GM03348 (cell line): ENCODE data around the gene PBX3.
"Not testable (repeated sequence)": the region's sequence is repeated elsewhere in the genome, so short reads cannot be mapped to it uniquely, and the experiment has no call there.

Experiments used
- DNase-seq: peaks from one replicate; pipeline ENCODE4 v3.0.0; 2012; ENCODE audit warnings: low spot score

The PBX3 gene

DNA sequence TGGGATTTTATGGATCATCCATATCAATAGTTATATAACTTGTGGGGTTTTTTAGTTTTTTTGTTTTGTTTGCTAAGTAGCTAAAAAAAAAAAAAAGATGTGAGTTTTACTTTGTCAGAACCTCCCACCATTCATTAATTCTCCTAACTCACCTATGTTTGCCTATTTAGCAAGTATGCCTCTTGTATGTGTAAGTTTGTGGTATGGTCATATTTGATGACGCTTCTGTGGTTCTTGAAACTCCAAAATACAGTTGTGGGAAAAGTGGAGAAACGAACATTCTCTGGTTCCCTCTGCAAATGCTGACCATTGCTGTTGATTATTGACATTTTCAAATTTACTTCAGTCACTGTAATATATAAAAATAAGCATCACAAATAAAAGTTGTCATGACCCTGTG is 75.7 kb downstream of the PBX3 start:
- DNase-seq, result no peak

GRCh38 chr9:125823874-125824406 is 76.8 kb downstream of the PBX3 start:
- DNase-seq, result not testable (repeated sequence)

GRCh38 chr9:125825762-125826161 is 78.6 kb downstream of the PBX3 start:
- DNase-seq, result no peak

GRCh38 chr9:125826850-125827249 is 79.7 kb downstream of the PBX3 start:
- no peak for DNase-seq

DNA sequence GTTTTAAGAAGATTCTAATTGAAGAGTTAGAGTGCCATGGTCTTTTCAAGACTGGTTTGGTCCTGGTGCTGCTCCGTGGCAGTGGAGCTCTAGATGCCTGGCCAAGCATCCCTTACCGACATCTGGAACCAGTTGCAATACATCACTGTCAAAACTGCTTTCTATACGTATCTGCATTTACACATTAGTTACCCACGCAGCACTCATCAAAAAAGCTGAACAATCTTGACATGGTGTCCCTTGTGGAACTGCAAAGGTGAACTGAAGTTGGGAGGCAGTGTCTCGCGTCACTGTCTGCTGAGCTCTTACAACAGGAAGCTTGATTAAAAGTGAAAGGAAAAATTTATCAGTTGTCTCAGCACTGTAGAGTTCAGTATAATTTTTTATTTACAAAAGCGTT is 82.6 kb downstream of the PBX3 start:
- peak; percentile 30 for DNase-seq

DNA sequence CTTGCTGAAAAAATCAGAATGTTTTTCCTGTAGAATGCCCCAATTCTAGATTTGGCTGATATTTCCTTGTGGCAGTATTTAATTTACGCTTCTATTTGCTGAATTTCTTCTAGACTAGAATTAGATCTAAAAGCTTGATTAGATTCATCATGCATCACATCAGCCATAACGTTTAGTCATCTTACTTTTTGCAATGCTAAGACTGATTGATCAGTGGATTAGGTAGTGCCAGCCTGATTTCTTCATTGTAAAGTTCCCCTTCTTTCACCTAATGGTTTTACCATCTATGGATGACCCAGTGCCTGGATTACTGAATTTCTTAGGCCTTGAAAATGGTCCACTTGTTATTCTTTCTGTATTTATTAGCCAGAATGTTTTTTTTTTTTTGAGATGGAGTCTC is 83.9 kb downstream of the PBX3 start:
- no peak for DNase-seq

- DNase-seq, result no peak
These were observed 84.4 kb downstream of the PBX3 start for GRCh38 chr9:125831616-125832015.

DNA sequence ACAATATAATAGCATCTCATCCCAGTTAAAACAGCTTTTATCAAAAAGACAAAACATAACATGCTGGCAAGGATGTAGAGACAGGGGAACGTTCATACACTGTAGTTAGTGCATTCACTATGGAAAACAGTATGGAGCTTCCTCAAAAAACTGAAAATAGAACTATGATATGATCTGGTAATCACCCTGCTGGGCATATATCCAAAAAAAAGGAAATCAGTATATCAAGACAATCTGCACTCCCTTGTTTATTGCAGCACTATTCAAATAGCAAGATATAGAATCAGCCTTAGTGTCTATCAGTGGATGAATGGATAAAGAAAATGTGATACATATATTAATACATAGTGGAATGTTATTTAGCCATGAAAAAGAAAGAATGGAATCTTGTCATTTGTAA is 88.5 kb downstream of the PBX3 start:
- DNase-seq, result no peak

DNA sequence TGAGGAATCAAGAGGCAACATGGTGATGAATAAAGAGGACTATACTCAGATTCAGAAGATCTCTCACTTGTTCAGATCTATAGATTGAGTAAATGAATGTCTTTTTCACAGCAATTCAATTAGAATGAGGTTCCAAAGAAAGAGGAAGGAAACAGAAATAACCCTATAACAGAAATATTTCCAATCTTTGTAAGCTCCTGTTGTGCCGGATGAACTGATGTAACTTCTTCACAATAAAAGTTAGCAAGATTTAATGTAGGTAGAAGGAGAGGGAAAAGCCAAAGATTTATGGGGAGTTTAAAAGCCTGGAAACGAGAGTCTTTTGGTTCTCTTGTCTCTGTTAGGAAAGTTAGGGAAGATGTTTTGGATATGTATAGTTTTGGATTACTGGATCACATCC is 92.1 kb downstream of the PBX3 start:
- no peak for DNase-seq

DNA sequence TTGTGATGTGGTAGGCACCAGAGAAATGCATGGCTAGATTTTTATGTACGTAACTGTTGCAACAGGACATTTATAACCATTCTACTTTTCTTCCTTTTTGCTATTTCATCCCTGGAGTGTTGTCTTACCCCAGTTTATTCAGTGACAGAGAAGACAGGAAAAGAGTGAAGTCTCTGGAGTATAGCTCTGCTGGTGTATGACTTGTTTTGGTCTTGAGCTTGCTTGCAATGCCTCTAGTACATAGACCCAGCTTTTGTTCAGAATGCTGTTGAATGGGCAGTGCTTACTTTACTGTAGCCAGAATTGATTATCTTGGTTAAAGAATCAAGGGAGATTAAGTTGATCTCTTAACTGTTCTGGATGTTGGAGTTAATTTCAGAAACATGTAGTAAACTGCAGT is 94.3 kb downstream of the PBX3 start:
- no peak for DNase-seq

DNA sequence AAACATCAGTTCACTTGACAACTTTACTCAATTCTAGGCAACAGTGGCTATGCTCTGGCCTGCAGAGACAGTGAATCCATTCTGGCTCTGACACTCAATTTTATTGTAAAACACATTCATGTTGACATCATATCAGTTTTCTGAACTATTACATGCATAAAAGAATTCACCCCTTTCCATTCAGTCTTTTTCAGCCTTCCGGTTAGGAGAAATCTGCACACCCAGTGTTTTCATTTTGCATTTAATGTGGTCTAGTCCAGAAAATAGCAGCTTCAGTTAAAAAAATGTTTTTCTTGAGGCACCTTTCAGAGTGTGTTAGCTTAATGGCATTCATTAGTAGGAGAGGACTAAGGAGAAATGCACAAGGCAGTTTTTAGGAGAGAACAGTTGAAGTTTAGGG is 95.1 kb downstream of the PBX3 start:
- no peak for DNase-seq

GRCh38 chr9:125843646-125844045 is 96.5 kb downstream of the PBX3 start:
- no peak for DNase-seq

DNA sequence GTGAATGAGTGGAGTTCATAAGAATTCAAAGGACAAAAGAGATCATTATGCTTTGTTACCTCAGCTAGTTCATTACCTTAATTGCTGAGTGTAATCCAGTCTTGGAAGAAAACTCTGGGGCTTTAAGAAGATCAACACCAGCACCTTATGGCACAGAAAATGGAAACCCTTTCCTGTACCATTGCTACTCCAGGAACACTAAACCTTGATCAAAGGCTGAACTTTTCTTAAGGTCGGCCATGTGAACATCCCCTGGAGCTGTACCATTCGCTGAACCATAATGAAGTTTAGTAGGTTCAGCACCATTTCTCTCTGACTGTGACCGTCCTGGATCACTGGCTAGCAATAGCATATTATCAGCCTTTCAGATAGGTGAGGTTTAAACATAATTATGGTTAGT is 97.4 kb downstream of the PBX3 start:
- DNase-seq, result no peak

- DNase-seq, result no peak
These were observed 98.2 kb downstream of the PBX3 start for GRCh38 chr9:125845271-125845808.

DNA sequence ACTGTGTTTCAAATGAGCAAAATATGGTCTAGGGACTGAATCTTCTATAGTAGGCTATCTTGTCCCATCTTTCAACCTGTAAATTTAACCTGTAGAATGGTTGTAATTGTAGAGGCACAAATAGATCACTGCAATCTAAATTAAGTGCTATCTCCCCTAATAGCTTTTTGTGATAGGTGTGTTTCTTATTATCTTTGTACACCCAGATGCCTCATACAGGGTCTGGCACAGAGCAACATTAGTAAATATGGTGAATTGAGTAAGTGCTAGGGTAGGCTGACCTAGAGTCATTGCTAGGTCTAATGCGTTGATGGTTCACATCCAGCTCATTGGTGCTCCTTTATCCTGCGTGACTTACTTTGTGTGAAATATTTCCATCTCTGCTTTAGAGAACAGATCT is 100.6 kb downstream of the PBX3 start:
- DNase-seq, result no peak

- DNase-seq, result no peak
These were observed 103.0 kb downstream of the PBX3 start for GRCh38 chr9:125850106-125850632.

GRCh38 chr9:125850763-125851162 is 103.6 kb downstream of the PBX3 start:
- no peak for DNase-seq

GRCh38 chr9:125851979-125852378 is 104.8 kb downstream of the PBX3 start:
- DNase-seq, result no peak

GRCh38 chr9:125852386-125852785 is 105.2 kb downstream of the PBX3 start:
- no peak for DNase-seq

GRCh38 chr9:125854553-125855275 is 107.5 kb downstream of the PBX3 start:
- DNase-seq, result peak; percentile 9

DNA sequence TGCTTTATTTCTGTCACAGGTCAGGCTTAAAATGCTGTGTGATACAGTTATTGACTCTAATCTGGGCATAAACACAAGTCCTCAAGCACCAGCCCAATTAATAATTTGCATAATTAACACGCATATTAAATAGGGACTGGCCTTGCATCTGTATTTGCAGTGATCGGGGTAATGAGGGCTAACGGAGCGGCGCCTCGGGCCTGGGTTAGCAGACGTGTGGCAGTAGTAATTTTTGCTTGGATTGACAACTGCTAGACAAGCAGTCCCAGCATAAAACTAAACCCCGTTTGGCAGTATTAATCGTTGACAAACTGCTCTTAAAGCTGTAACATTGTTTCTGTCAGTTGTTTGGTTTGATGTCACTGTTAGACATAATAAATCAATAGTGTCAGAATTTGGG is 109.2 kb downstream of the PBX3 start:
- no peak for DNase-seq

DNA sequence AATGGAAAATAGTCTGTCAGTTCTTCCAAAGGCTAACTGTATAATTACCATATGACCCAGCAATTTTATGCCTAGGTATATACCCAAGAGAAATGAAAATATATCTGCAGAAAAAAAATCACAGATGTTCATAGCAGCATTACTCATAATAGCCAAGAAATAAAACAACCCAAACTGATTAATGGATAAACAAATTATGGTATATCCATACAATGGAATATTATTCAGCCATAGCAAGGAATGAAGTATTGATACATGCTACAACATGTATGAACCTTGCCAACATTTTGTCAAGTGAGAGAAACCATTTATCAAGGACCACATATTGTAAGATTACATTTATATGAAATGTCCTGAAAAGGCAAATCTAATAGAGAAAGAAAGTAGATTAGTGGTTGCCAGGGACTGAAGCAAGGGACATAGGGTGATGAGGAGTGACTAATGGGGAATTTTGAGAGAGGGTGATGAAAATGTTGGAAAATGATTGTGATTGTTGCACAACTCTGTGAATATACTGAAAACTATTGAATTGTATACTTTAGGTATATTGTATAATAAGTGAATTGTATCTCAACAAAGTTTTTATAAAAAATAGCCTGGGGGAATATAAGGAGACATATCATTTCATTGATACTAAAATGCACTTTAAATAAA is 114.4 kb downstream of the PBX3 start:
- peak; percentile 4 for DNase-seq

DNA sequence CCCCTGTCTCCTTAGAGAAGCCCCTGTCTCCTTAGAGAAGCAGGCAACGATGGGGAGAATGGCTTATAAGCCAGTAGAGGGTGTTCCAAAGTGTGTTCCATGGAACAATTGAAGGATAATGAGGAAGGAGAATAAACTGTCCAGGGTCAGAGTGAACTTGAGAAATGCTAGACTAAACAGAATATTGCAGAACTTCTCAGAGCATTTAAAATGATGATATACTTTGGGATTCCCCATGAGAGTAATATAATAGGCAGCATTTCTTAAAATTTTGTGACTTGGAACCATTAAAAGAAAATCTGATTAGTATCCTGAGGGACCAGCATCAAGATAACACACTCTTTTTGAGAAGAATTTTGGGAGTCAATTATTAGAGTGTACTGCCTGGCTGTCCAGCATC is 116.8 kb downstream of the PBX3 start:
- no peak for DNase-seq
